GM23338 (cell line): ENCODE results near the gene SULT1A1. TPM values are rescaled to one million over a fixed set of nuclear protein-coding genes. Genes with fewer than 3 reads are reported as not detected.
"Not testable (repeated sequence)": the region's sequence is repeated elsewhere in the genome, so short reads cannot be mapped to it uniquely, and the experiment has no call there.

Experiments
- ATAC-seq: fragments of 200-7000 bp; cut with Tn5 transposase; 3 replicates; pipeline ENCODE4 v1.9.1; 2020
- DNase-seq: peaks from one replicate; pipeline ENCODE4 v3.0.0-alpha.2; 2015; ENCODE audit warnings: low spot score
- H2AFZ ChIP-seq: fragments of 200-600 bp; sonication (generic); 2 replicates; pipeline ENCODE4 v1.8.0; 2016; ENCODE audit warnings: antibody characterized with exemption, mild to moderate bottlenecking, moderate library complexity
- H3F3A ChIP-seq: fragments of 200-600 bp; sonication (generic); replicated peaks from 2 replicates; pipeline ENCODE4 v1.8.0; 2017; ENCODE audit warnings: antibody characterized with exemption, mixed run types, low read depth
- H3K27ac ChIP-seq: fragments of 200-600 bp; sonication (generic); 2 replicates; pipeline ENCODE4 v1.6.1; 2016; ENCODE audit warnings: low read depth
- H3K27me3 ChIP-seq: fragments of 200-600 bp; sonication (generic); 2 replicates; pipeline ENCODE4 v1.8.0; 2016; ENCODE audit warnings: mild to moderate bottlenecking, mixed run types, moderate library complexity; ENCODE audit not compliant: insufficient read depth
- H3K36me3 ChIP-seq: fragments of 200-600 bp; sonication (generic); 2 replicates; pipeline ENCODE4 v1.8.0; 2016; ENCODE audit warnings: mild to moderate bottlenecking; ENCODE audit not compliant: insufficient read depth
- H3K4me1 ChIP-seq: fragments of 200-600 bp; sonication (generic); 2 replicates; pipeline ENCODE4 v1.8.0; 2016; ENCODE audit warnings: mild to moderate bottlenecking, moderate library complexity; ENCODE audit not compliant: insufficient read depth
- H3K4me2 ChIP-seq: fragments of 200-600 bp; sonication (generic); 2 replicates; pipeline ENCODE4 v1.7.1; 2017; ENCODE audit warnings: mixed run types
- H3K4me3 ChIP-seq: fragments of 200-600 bp; sonication (generic); 2 replicates; pipeline ENCODE4 v1.6.1; 2016; ENCODE audit warnings: mixed run types
- H3K79me2 ChIP-seq: fragments of 200-600 bp; sonication (generic); replicated peaks from 2 replicates; pipeline ENCODE4 v1.8.0; 2017; ENCODE audit warnings: mild to moderate bottlenecking; ENCODE audit not compliant: insufficient read depth
- H3K9me2 ChIP-seq: fragments of 200-600 bp; sonication (generic); 2 replicates; pipeline ENCODE4 v1.8.0; 2017; ENCODE audit not compliant: insufficient read depth
- H4K20me1 ChIP-seq: fragments of 200-600 bp; sonication (generic); replicated peaks from 2 replicates; pipeline ENCODE4 v1.8.0; 2017; ENCODE audit warnings: mild to moderate bottlenecking; ENCODE audit not compliant: insufficient read depth
- H3K27ac Mint-ChIP-seq: 2 replicates; pipeline ENCODE4 v1.8.0; 2020; ENCODE audit warnings: inconsistent platforms, mild to moderate bottlenecking, moderate library complexity, mixed read lengths
- H3K27me3 Mint-ChIP-seq: 3 replicates; pipeline ENCODE4 v1.8.0; 2022; ENCODE audit warnings: low read depth, mild to moderate bottlenecking, moderate library complexity, mixed read lengths, inconsistent platforms; ENCODE audit not compliant: insufficient read depth, poor library complexity
- H3K36me3 Mint-ChIP-seq: 3 replicates; pipeline ENCODE4 v1.8.0; 2021; ENCODE audit warnings: low read depth, mild to moderate bottlenecking, inconsistent platforms, moderate library complexity, mixed read lengths
- H3K4me1 Mint-ChIP-seq: 3 replicates; pipeline ENCODE4 v1.8.0; 2020; ENCODE audit warnings: mild to moderate bottlenecking, inconsistent platforms, mixed read lengths
- H3K4me3 Mint-ChIP-seq: 3 replicates; pipeline ENCODE4 v1.8.0; 2021; ENCODE audit warnings: moderate library complexity, mild to moderate bottlenecking, inconsistent platforms, mixed read lengths
- H3K9me3 Mint-ChIP-seq: 3 replicates; pipeline ENCODE4 v1.8.0; 2020; ENCODE audit warnings: moderate library complexity, mild to moderate bottlenecking, inconsistent platforms, mixed read lengths
- POLR2AphosphoS5 ChIP-seq: IDR thresholded peaks from 2 replicates; pipeline ENCODE4 v1.6.1; 2016; ENCODE audit warnings: antibody characterized with exemption, low read depth
- polyA plus RNA-seq: library from polyadenylated mRNA; unstranded; fragments of >200 nt; fragmentation: Nextera tagmentation; extraction: Ambion mirVana; gene quantifications from 2 replicates; pipeline ENCODE4 v1.2.1, GENCODE V29; 2016
- total RNA-seq: library from RNA; depleted of rRNA; stranded (reverse); fragments of >200 nt; shearing (Covaris generic); gene quantifications from 2 replicates; pipeline ENCODE4 v1.2.3, GENCODE V29; 2014
- TF ChIP-seq, protein P1 (sequence below): fragments of 250-450 bp; sonication (Bioruptor Pico); IDR thresholded peaks from 2 replicates; pipeline ENCODE4 v1.5.0; 2020; ENCODE audit warnings: mild to moderate bottlenecking, moderate library complexity

Gene SULT1A1
- total and polyA plus RNA-seq, 2 experiments from 2014 or later = 1.7 to 2.4 TPM

DNA sequence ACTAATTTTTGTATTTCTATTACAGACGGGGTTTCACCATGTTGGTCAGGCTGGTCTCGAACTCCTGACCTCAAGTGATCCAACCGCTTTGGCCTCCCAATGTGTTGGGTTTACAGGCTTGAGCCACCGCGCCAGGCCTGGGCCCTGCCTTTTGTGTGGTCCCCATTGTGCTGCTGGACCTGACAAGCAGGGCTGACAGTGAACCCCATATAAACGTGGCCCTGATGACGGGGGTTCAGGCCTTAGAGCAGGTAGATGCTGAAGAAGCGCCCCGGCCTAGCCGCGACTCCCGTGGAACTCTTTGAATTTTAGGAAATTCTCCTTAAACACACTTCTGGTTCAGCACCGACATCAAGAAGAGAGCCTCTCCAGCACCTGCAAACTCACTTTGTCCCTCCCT, 8.3 kb downstream of the SULT1A1 start:
- not testable (repeated sequence) for H3K36me3 Mint-ChIP-seq, H3K79me2 ChIP-seq, DNase-seq, H3K27me3 Mint-ChIP-seq, H3K4me1 ChIP-seq, ATAC-seq, H3K4me3 ChIP-seq, H3K36me3 ChIP-seq, H2AFZ ChIP-seq, H4K20me1 ChIP-seq, H3K9me3 Mint-ChIP-seq, H3K4me2 ChIP-seq, H3K27ac ChIP-seq, H3K9me2 ChIP-seq, H3K27ac Mint-ChIP-seq, H3F3A ChIP-seq, H3K27me3 ChIP-seq
- Mint-ChIP-seq H3K4me1 (peaks cover 15% of the 10 kb centered on the region; the same call in 2 of the 3 replicates), H3K4me3 (peak overlapping the region; percentile 57; the same call in 2 of the 3 replicates)

DNA sequence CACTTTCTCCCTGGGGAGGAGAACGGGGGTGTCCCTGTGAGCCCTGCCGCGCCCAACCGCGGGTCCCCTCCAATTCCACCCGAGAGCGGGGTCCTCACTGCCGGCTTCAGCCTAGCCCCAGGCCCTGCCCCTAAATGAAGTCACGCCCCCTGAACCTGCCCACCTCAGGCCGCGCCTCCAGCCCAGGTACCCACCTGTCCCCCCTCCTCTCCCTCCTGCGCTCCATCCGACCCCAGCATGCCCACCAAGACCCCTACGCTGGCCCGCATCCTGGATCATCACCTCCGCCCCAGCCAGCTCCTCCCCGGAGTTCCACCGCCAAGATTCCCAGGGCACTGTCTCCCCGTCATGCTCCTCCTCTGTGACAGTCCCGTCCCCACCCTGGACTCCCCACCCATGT, 8.9 kb downstream of the SULT1A1 start:
- H2AFZ ChIP-seq, H3K36me3 Mint-ChIP-seq, H3K79me2 ChIP-seq, H3K4me1 ChIP-seq, H4K20me1 ChIP-seq, H3F3A ChIP-seq, H3K9me2 ChIP-seq, H3K36me3 ChIP-seq, H3K27ac Mint-ChIP-seq, H3K27me3 ChIP-seq, H3K27ac ChIP-seq, H3K9me3 Mint-ChIP-seq, H3K27me3 Mint-ChIP-seq: not testable (repeated sequence)
- peak overlapping the region; percentile 60; the same call in 1 of the 2 replicates for H3K4me2 ChIP-seq
- peak; percentile 24 for DNase-seq
- H3K4me3 Mint-ChIP-seq = peak overlapping the region; percentile 55
- H3K4me3 ChIP-seq = peak overlapping the region; percentile 43; the same call in 1 of the 2 replicates
- peaks cover 19% of the 10 kb centered on the region; the same call in 2 of the 3 replicates for H3K4me1 Mint-ChIP-seq
- ATAC-seq = peak; percentile 53

DNA sequence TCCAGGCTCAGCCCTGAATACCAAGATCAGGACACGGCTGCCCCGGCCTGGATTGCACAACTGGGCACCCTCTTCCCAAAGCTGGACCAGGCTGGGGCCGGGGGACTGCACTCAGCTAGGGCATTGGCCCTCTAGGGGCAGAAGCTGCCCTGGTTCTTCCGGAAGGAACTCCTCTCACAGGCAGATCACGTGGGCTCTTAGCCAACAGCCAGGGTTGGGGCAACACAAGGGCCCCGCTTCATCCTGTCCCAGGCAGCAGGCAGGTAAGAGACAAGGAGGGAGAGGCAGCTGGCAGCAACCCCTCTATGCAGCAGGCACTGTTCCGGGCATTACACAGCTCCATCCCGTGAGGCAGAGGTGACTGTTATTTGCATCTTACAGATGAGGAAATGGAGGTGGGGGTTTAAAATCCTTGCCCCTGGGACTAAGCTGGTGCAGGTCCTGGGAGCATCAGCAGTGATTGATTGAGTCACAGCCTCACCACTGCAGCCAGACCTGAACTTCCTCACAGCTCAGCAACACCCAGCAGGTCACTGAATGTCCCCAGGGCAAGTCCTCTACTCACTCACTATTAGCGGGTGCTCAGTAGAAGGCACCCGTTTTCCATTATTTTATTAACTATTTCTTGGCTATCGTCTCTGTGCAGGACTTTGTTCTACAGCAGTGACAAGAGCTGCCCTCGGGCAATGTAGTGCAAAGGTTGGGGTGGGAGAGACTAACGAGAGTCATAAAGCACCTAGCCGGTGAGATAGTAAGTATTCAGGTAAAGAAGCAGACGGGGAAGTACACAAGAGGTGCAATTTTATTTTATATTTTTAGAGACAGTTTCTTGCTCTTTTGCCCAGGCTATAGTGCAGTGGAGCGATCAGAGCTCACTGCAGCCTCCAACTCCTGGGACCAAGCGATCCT, 10.2 kb downstream of the SULT1A1 start:
- H3F3A ChIP-seq, H3K27me3 ChIP-seq, H2AFZ ChIP-seq, H3K36me3 ChIP-seq, H3K4me3 ChIP-seq, H3K27ac Mint-ChIP-seq, H3K27me3 Mint-ChIP-seq, DNase-seq, H3K4me1 ChIP-seq, H3K36me3 Mint-ChIP-seq, H3K27ac ChIP-seq, H4K20me1 ChIP-seq, H3K9me3 Mint-ChIP-seq, H3K4me3 Mint-ChIP-seq, H3K79me2 ChIP-seq, H3K9me2 ChIP-seq, H3K4me2 ChIP-seq: not testable (repeated sequence)
- H3K4me1 Mint-ChIP-seq = peaks cover 19% of the 10 kb centered on the region; the same call in 2 of the 3 replicates
- peak; percentile 23 for ATAC-seq

DNA sequence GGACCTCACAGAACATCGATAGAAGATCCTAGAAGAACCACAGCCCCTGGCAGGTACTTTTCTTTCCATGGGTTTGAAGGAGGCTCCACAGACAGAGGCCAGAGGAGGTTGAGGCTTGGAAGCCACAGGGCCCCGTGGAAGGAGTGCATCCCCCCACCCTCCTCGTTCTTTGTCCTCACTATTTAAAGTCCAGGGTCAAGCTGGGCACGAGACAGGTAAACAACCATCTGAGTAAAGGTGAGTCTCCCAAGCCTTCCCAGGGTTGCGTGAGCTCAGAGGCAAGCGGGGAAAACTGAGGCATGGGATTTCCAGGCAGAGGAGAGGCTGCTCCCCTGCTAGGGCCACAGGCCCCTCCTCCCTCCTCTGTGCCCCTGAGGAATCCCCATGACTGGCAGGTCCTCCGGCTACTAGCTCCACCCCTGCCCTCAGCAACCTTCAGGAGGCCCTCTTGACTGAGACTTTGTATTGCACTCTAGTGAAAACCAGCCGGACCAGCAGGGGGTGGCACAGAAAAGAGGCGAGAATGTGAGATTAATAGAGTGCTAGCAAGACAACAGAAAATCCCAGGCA, 12.1 kb downstream of the SULT1A1 start:
- no peak overlapping the region for H3K27ac Mint-ChIP-seq
- ATAC-seq (peak; percentile 63), DNase-seq (peak; percentile 78)
- H3K4me1 Mint-ChIP-seq = peaks cover 21% of the 10 kb centered on the region
- H3K27me3 Mint-ChIP-seq = peaks cover 9% of the 10 kb centered on the region
- H3K4me1 ChIP-seq = peaks cover 4% of the 10 kb centered on the region; the same call in 1 of the 2 replicates
- no peaks in the 10 kb centered on the region for H4K20me1 ChIP-seq
- no peaks in the 10 kb centered on the region for H3K79me2 ChIP-seq
- H3K36me3 ChIP-seq = no peaks in the 10 kb centered on the region
- H3K9me2 ChIP-seq = no peaks in the 10 kb centered on the region; the same call in 1 of the 2 replicates
- H3F3A ChIP-seq = no peaks in the 10 kb centered on the region
- no peaks in the 10 kb centered on the region for H3K9me3 Mint-ChIP-seq
- H3K4me3 ChIP-seq = no peak overlapping the region
- H3K27ac ChIP-seq = no peak overlapping the region
- H3K27me3 ChIP-seq = no peaks in the 10 kb centered on the region
- TF ChIP-seq, protein P1, sequence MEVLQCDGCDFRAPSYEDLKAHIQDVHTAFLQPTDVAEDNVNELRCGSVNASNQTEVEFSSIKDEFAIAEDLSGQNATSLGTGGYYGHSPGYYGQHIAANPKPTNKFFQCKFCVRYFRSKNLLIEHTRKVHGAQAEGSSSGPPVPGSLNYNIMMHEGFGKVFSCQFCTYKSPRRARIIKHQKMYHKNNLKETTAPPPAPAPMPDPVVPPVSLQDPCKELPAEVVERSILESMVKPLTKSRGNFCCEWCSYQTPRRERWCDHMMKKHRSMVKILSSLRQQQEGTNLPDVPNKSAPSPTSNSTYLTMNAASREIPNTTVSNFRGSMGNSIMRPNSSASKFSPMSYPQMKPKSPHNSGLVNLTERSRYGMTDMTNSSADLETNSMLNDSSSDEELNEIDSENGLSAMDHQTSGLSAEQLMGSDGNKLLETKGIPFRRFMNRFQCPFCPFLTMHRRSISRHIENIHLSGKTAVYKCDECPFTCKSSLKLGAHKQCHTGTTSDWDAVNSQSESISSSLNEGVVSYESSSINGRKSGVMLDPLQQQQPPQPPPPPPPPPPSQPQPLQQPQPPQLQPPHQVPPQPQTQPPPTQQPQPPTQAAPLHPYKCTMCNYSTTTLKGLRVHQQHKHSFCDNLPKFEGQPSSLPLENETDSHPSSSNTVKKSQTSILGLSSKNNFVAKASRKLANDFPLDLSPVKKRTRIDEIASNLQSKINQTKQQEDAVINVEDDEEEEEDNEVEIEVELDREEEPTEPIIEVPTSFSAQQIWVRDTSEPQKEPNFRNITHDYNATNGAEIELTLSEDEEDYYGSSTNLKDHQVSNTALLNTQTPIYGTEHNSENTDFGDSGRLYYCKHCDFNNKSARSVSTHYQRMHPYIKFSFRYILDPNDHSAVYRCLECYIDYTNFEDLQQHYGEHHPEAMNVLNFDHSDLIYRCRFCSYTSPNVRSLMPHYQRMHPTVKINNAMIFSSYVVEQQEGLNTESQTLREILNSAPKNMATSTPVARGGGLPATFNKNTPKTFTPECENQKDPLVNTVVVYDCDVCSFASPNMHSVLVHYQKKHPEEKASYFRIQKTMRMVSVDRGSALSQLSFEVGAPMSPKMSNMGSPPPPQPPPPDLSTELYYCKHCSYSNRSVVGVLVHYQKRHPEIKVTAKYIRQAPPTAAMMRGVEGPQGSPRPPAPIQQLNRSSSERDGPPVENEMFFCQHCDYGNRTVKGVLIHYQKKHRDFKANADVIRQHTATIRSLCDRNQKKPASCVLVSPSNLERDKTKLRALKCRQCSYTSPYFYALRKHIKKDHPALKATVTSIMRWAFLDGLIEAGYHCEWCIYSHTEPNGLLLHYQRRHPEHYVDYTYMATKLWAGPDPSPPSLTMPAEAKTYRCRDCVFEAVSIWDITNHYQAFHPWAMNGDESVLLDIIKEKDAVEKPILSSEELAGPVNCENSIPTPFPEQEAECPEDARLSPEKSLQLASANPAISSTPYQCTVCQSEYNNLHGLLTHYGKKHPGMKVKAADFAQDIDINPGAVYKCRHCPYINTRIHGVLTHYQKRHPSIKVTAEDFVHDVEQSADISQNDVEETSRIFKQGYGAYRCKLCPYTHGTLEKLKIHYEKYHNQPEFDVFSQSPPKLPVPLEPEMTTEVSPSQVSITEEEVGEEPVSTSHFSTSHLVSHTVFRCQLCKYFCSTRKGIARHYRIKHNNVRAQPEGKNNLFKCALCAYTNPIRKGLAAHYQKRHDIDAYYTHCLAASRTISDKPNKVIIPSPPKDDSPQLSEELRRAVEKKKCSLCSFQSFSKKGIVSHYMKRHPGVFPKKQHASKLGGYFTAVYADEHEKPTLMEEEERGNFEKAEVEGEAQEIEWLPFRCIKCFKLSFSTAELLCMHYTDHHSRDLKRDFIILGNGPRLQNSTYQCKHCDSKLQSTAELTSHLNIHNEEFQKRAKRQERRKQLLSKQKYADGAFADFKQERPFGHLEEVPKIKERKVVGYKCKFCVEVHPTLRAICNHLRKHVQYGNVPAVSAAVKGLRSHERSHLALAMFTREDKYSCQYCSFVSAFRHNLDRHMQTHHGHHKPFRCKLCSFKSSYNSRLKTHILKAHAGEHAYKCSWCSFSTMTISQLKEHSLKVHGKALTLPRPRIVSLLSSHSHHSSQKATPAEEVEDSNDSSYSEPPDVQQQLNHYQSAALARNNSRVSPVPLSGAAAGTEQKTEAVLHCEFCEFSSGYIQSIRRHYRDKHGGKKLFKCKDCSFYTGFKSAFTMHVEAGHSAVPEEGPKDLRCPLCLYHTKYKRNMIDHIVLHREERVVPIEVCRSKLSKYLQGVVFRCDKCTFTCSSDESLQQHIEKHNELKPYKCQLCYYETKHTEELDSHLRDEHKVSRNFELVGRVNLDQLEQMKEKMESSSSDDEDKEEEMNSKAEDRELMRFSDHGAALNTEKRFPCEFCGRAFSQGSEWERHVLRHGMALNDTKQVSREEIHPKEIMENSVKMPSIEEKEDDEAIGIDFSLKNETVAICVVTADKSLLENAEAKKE (CRISPR knock-in tag) = peak; percentile 70; the same call in 1 of the 2 replicates
- no peak for TF ChIP-seq POLR2AphosphoS5
- H2AFZ ChIP-seq = no peak overlapping the region
- no peaks in the 10 kb centered on the region for H3K36me3 Mint-ChIP-seq
- no peak overlapping the region for H3K4me2 ChIP-seq
- no peak overlapping the region for H3K4me3 Mint-ChIP-seq
